H1 (cell line): ENCODE results near the gene AP2A2. TPM values are rescaled to one million over a fixed set of nuclear protein-coding genes. Genes with fewer than 3 reads are reported as not detected.

Experiments
- CTCF ChIA-PET: fragments of 300-600 bp; sonication (Branson Sonifier 250); formaldehyde crosslinking; loops from one replicate; lab custom pipeline; 2021; ENCODE audit not compliant: partially characterized antibody; lab: Charles Lee
- POLR2A ChIA-PET: fragments of 300-600 bp; sonication (Branson Sonifier 250); formaldehyde crosslinking; loops from one replicate; lab custom pipeline; 2021; ENCODE audit warnings: inconsistent platforms; ENCODE audit not compliant: partially characterized antibody; lab: Charles Lee
- DNase-seq, 2 experiments: peaks; one replicate each; pipeline versions ENCODE4 v3.0.0 to v3.0.0-alpha.2; 2010 to 2022; ENCODE audit warnings: low spot score in 2 of 2, low read depth in 1 of 2, mixed read lengths in 1 of 2
- FAIRE-seq: peaks from 2 replicates; lab custom pipeline; 2011; peaks lifted over from hg19 to GRCh38; lab: Jason Lieb, UNC
- H2AFZ ChIP-seq: 2 replicates; pipeline ENCODE4 v1.8.1; 2012; ENCODE audit warnings: low read length, inconsistent platforms
- H2AK5ac ChIP-seq: 2 replicates; pipeline ENCODE4 v1.6.1; 2013; ENCODE audit warnings: low read depth, low read length
- H2BK120ac ChIP-seq: replicated peaks from 2 replicates; pipeline ENCODE3; 2013; ENCODE audit warnings: low read depth, low read length, inconsistent platforms
- H2BK12ac ChIP-seq: 2 replicates; pipeline ENCODE4 v1.6.1; 2013; ENCODE audit warnings: low read depth, low read length
- H2BK15ac ChIP-seq: 2 replicates; pipeline ENCODE4 v1.6.1; 2013; ENCODE audit warnings: low read length
- H2BK20ac ChIP-seq: 2 replicates; pipeline ENCODE4 v1.6.1; 2013; ENCODE audit warnings: low read length
- H2BK5ac ChIP-seq: 2 replicates; pipeline ENCODE4 v1.6.1; 2013; ENCODE audit warnings: low read depth, low read length
- H3K14ac ChIP-seq: 2 replicates; pipeline ENCODE4 v1.6.1; 2013; ENCODE audit warnings: inconsistent platforms; ENCODE audit not compliant: insufficient read length
- H3K18ac ChIP-seq: 2 replicates; pipeline ENCODE4 v1.6.1; 2013; ENCODE audit warnings: low read length; ENCODE audit errors: extremely low read depth
- H3K23ac ChIP-seq: 2 replicates; pipeline ENCODE4 v1.6.1; 2013; ENCODE audit warnings: inconsistent platforms; ENCODE audit not compliant: insufficient read length
- H3K23me2 ChIP-seq: 2 replicates; pipeline ENCODE4 v1.6.1; 2013; ENCODE audit warnings: low read depth, low read length
- H3K27ac ChIP-seq: 2 replicates; pipeline ENCODE4 v1.6.1; 2011; ENCODE audit warnings: low read depth, low read length, inconsistent platforms
- H3K27me3 ChIP-seq, 4 experiments: replicated peaks in 1 of 4; 1 replicate in 1 of 4; 2 replicates in 3 of 4; pipeline versions ENCODE4 v1.6.1 to v1.8.1; 2011 to 2013; ENCODE audit warnings: low read length in 3 of 4, mild to moderate bottlenecking in 3 of 4, inconsistent platforms in 2 of 4, mixed read lengths in 2 of 4, moderate library complexity in 1 of 4; ENCODE audit not compliant: control insufficient read depth in 3 of 4, insufficient read depth in 3 of 4; ENCODE audit errors: extremely low read depth in 1 of 4
- H3K36me3 ChIP-seq, 4 experiments: 2 replicates each; pipeline versions ENCODE4 v1.6.1 to v1.8.1; 2011 to 2013; ENCODE audit warnings: mild to moderate bottlenecking in 4 of 4, low read length in 3 of 4, moderate library complexity in 2 of 4, control low read depth in 1 of 4, inconsistent platforms in 1 of 4; ENCODE audit not compliant: insufficient read depth in 4 of 4, control insufficient read depth in 2 of 4
- H3K4ac ChIP-seq: replicated peaks from 2 replicates; pipeline ENCODE3; 2013; ENCODE audit warnings: low read length, low read depth, mixed read lengths, inconsistent platforms; ENCODE audit not compliant: insufficient read length
- H3K4me1 ChIP-seq, 4 experiments: replicated peaks in 1 of 4; 1 replicate in 1 of 4; 2 replicates in 3 of 4; pipeline versions ENCODE4 v1.6.1 to v1.8.1; 2011 to 2013; ENCODE audit warnings: low read length in 3 of 4, inconsistent platforms in 2 of 4, mixed read lengths in 1 of 4; ENCODE audit not compliant: insufficient read depth in 4 of 4, control insufficient read depth in 3 of 4
- H3K4me2 ChIP-seq, 2 experiments: 2 replicates each; pipeline versions ENCODE4 v1.6.1 to v1.8.1; 2011 to 2013; ENCODE audit warnings: low read depth in 2 of 2, low read length in 2 of 2, control low read depth in 1 of 2, inconsistent platforms in 1 of 2, mild to moderate bottlenecking in 1 of 2; ENCODE audit not compliant: insufficient read depth in 1 of 2
- H3K4me3 ChIP-seq, 4 experiments: fragments of 200-600, 300-600 bp in 1 of 4; sonication (generic), shearing (Covaris generic), sonication (Bioruptor Twin) in 1 of 4; 2 replicates each; pipeline versions ENCODE4 v1.5.1 to v1.8.1; 2011 to 2016; ENCODE audit warnings: low read length in 4 of 4, low read depth in 3 of 4, control low read depth in 2 of 4, inconsistent platforms in 2 of 4, mild to moderate bottlenecking in 2 of 4, mixed read lengths in 1 of 4, moderate library complexity in 1 of 4; ENCODE audit not compliant: insufficient read depth in 2 of 4; ENCODE audit errors: extremely low read depth in 1 of 4
- H3K56ac ChIP-seq: replicated peaks from 2 replicates; pipeline ENCODE3; 2013; ENCODE audit warnings: low read depth, mild to moderate bottlenecking, mixed read lengths, low read length, inconsistent platforms; ENCODE audit not compliant: insufficient read length
- H3K79me1 ChIP-seq: 2 replicates; pipeline ENCODE4 v1.6.1; 2013; ENCODE audit warnings: low read depth, low read length, control low read depth
- H3K79me2 ChIP-seq, 2 experiments: 2 replicates each; pipeline versions ENCODE4 v1.6.1 to v1.8.1; 2012 to 2013; ENCODE audit warnings: low read length in 2 of 2, mild to moderate bottlenecking in 2 of 2, inconsistent platforms in 1 of 2; ENCODE audit not compliant: insufficient read depth in 2 of 2, control insufficient read depth in 1 of 2
- H3K9ac ChIP-seq, 4 experiments: replicated peaks in 1 of 4; 1 replicate in 1 of 4; 2 replicates in 3 of 4; pipeline versions ENCODE4 v1.6.1 to v1.8.1; 2011 to 2013; ENCODE audit warnings: low read depth in 3 of 4, low read length in 3 of 4, control low read depth in 2 of 4, mild to moderate bottlenecking in 2 of 4, moderate library complexity in 2 of 4, inconsistent platforms in 1 of 4; ENCODE audit errors: extremely low read depth in 1 of 4
- H3K9me3 ChIP-seq, 2 experiments: 2 replicates each; pipeline versions ENCODE4 v1.6.1 to v1.8.1; 2012 to 2013; ENCODE audit warnings: mild to moderate bottlenecking in 2 of 2, moderate library complexity in 2 of 2, control low read depth in 1 of 2, inconsistent platforms in 1 of 2, low read depth in 1 of 2, low read length in 1 of 2, mixed read lengths in 1 of 2; ENCODE audit not compliant: insufficient read depth in 2 of 2
- H4K20me1 ChIP-seq, 2 experiments: replicated peaks in 1 of 2; 2 replicates each; pipeline versions ENCODE3 to v1.8.1; 2011 to 2013; ENCODE audit warnings: inconsistent platforms in 2 of 2, low read length in 2 of 2, mild to moderate bottlenecking in 1 of 2; ENCODE audit not compliant: insufficient read depth in 2 of 2, control insufficient read depth in 1 of 2
- H4K5ac ChIP-seq: 2 replicates; pipeline ENCODE4 v1.6.1; 2013; ENCODE audit warnings: low read length, low read depth, mixed read lengths, inconsistent platforms; ENCODE audit not compliant: insufficient read length
- H4K8ac ChIP-seq: 2 replicates; pipeline ENCODE4 v1.8.0; 2013; ENCODE audit warnings: mild to moderate bottlenecking, moderate library complexity, low read length, inconsistent platforms; ENCODE audit not compliant: insufficient read depth; ENCODE audit errors: extremely low read depth
- H4K91ac ChIP-seq: replicated peaks from 2 replicates; pipeline ENCODE3; 2013; ENCODE audit warnings: low read length, mixed read lengths, inconsistent platforms; ENCODE audit not compliant: insufficient read length
- CBX5 ChIP-seq: fragments of 300-800, 300-1000 bp; sonication (generic); IDR thresholded peaks from 2 replicates; pipeline ENCODE4 v1.7.1; 2016; ENCODE audit warnings: antibody characterized with exemption, low read length, low read depth
- CEBPB ChIP-seq: IDR thresholded peaks from 2 replicates; pipeline ENCODE4 v1.6.1; 2012; ENCODE audit warnings: low read depth, low read length
- NRF1 ChIP-seq: IDR thresholded peaks from 2 replicates; pipeline ENCODE4 v1.6.1; 2011; ENCODE audit warnings: mild to moderate bottlenecking, low read depth, low read length, improper control_type of control experiment
- SAP30 ChIP-seq: fragments of 300-600 bp; sonication (generic); IDR thresholded peaks from 2 replicates; pipeline ENCODE4 v1.7.1; 2012; ENCODE audit warnings: low read length, moderate library complexity, mild to moderate bottlenecking, inconsistent platforms; ENCODE audit not compliant: insufficient read depth, insufficient replicate concordance
- SIX5 ChIP-seq: IDR thresholded peaks from 2 replicates; pipeline ENCODE4 v1.6.1; 2011; ENCODE audit warnings: mild to moderate bottlenecking, low read depth, low read length
- SUZ12 ChIP-seq: fragments of 200-600 bp; sonication (generic); IDR thresholded peaks from 2 replicates; pipeline ENCODE4 v1.6.1; 2012; ENCODE audit warnings: mild to moderate bottlenecking, inconsistent platforms, low read length, moderate library complexity, mixed read lengths
- TBP ChIP-seq: IDR thresholded peaks from 2 replicates; pipeline ENCODE4 v1.6.1; 2011; ENCODE audit warnings: low read depth, low read length, improper control_type of control experiment
- ZNF274 ChIP-seq: IDR thresholded peaks from 2 replicates; pipeline ENCODE4 v1.7.0; 2012; ENCODE audit warnings: low read length, borderline replicate concordance; ENCODE audit errors: extremely low read depth
- WGBS, 2 experiments: shearing (Covaris generic) in 1 of 2; methylation state at CpG; one replicate each; pipeline versions ENCODE4 v1.1.6 to v1.1.7; 2013 to 2015; ENCODE audit warnings: low lambda C conversion rate in 2 of 2, mixed read lengths in 2 of 2, inconsistent platforms in 1 of 2, low coverage in 1 of 2, missing lambda C conversion rate in 1 of 2; ENCODE audit not compliant: insufficient replicate concordance in 2 of 2, insufficient coverage in 1 of 2, insufficient read length in 1 of 2; ENCODE audit errors: extremely low coverage in 1 of 2, missing lambda C conversion rate in 1 of 2; 5-methylcytosine and 5-hydroxymethylcytosine counted together
- polyA plus RNA-seq, 7 experiments: library from polyadenylated mRNA; depleted of rRNA in 3 of 7; stranded (reverse) in 5 of 7; unstranded in 2 of 7; fragments of >200 nt in 5 of 7; fragments of 200-250 nt in 2 of 7; gene quantifications; 1 replicate in 5 of 7; 2 replicates in 1 of 7; 4 replicates in 1 of 7; pipeline versions ENCODE4 v1.2.1 to v1.2.3, GENCODE V29; 2011 to 2013; ENCODE audit warnings: missing spikeins in 2 of 7, mixed read lengths in 2 of 7
- total RNA-seq: library from RNA; stranded (reverse); fragmentation: NEBNext Ultra II Directional; extraction: Animal tissue kit (Norgen Biotek cat#: 25700); gene quantifications from 2 replicates; pipeline ENCODE4 v1.2.1, GENCODE V29; 2021
- TF ChIP-seq, protein P1 (sequence below): IDR thresholded peaks from 2 replicates; pipeline ENCODE4 v1.6.1; 2011; ENCODE audit warnings: low read length, improper control_type of control experiment

AP2A2 gene
- total and polyA plus RNA-seq, 2 of the 8 experiments (the other 6 are each of a cell fraction or from before 2014, with no cell fraction given), result 50.0 to 65.0 TPM

DNA sequence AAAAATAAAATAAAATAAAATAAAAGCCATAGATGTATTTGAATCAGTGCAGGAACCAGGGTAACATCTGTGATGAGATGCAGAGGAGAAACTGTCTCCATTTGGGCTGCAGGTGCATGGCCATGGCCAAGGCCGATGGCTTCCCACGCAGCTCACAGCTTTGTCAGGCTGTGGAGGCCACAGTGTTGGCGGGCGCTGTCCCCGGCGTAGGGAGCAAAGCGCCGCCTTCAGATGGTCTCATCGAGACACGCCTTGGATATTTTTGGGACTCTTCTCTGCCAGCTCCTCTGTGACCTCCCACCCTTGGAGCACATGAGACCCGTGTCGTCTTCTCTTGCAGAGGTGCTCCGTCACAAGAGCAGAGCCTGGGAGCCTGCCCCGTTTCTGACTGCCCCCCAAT, 72.2 kb downstream of the AP2A2 start:
- Histone ChIP-seq H2BK15ac (no peak overlapping the region), H4K20me1 (peaks cover 0 to 9% of the 10 kb centered on the region in 2 experiments), H3K56ac (no peak overlapping the region), H2AFZ (no peak overlapping the region), H3K79me1 (no peaks in the 10 kb centered on the region), H4K91ac (no peak overlapping the region), H3K4me2 (no peak overlapping the region), H3K9ac (no peak overlapping the region), H3K79me2 (no peaks in the 10 kb centered on the region; a peak in 1 of 4 replicates), H3K23ac (no peak overlapping the region), H3K4ac (no peak overlapping the region), H3K36me3 (peaks cover 12 to 35% (median 25%) of the 10 kb centered on the region in 4 experiments; a peak in 7 of 8 replicates), H4K5ac (no peak overlapping the region), H2BK120ac (no peak overlapping the region), H2AK5ac (no peak overlapping the region), H3K18ac (no peak overlapping the region), H3K4me3 (no peak overlapping the region), H3K27ac (no peak overlapping the region), H3K4me1 (no peaks in the 10 kb centered on the region), H4K8ac (no peak overlapping the region), H3K23me2 (no peaks in the 10 kb centered on the region), H2BK5ac (no peak overlapping the region), H2BK20ac (no peak overlapping the region), H3K27me3 (no peaks in the 10 kb centered on the region), H3K14ac (no peak overlapping the region), H3K9me3 (no peaks in the 10 kb centered on the region), H2BK12ac (no peak overlapping the region)
- 88% methylated on average over 11 of the region's 14 CpGs; no CpG with 5 or more reads in 1 of the 2 experiments for WGBS, 2 experiments
- ChIA-PET POLR2A (interaction anchor here (2.0 kb wide), 1 partner anchor 19 kb away, joined by 7 read pairs; no protein-coding TSS in a partner anchor), CTCF (no interaction called here)
- TF ChIP-seq NRF1, result no peak
- TF ChIP-seq SUZ12, result no peak
- no peak for TF ChIP-seq ZNF274
- TF ChIP-seq CBX5, result no peak
- TF ChIP-seq, protein P1, sequence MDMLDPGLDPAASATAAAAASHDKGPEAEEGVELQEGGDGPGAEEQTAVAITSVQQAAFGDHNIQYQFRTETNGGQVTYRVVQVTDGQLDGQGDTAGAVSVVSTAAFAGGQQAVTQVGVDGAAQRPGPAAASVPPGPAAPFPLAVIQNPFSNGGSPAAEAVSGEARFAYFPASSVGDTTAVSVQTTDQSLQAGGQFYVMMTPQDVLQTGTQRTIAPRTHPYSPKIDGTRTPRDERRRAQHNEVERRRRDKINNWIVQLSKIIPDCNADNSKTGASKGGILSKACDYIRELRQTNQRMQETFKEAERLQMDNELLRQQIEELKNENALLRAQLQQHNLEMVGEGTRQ, result no peak
- TF ChIP-seq SIX5, result no peak
- TF ChIP-seq CEBPB, result no peak
- TF ChIP-seq SAP30, result no peak
- TF ChIP-seq TBP, result no peak
- no peak for FAIRE-seq
- DNase-seq, result no peak
